Activated CD8-positive, alpha-beta memory T cell treated with anti-CD3 and anti-CD28 coated beads, Interleukin-2, amount 50 U/mL, for 1 hour (primary cell): ENCODE measurements around the gene GLRX3.
"Not testable (repeated sequence)": the region's sequence is repeated elsewhere in the genome, so short reads cannot be mapped to it uniquely, and the experiment has no call there.

Experiments used
- DNase-seq: peaks from one replicate; pipeline ENCODE4 v3.0.0-alpha.2; 2020; ENCODE audit errors: extremely low read depth

GLRX3 gene

DNA sequence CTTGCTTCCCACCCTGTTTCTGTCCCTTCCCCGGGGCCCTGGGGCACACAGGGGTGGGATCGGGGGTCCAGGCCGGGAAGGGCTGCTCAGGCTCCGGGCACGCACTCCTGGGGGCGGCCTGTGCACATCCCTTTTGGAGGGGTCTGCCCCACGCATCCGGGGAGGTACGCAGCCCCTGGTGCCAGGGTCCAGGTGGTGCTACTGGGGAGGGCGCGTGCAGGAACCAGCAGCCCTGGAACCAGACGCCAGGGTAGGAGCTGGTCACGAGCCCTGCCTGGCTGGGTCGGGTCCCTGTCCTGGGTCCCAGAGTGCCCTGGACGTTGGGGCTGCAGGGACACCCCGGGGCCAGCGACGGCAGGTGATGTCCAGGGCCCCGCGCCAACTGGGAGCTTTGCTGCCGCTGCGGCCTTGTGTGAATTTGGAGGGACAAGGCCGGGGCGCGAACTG lies 53.4 kb downstream of the GLRX3 start:
- DNase-seq: no peak

DNA sequence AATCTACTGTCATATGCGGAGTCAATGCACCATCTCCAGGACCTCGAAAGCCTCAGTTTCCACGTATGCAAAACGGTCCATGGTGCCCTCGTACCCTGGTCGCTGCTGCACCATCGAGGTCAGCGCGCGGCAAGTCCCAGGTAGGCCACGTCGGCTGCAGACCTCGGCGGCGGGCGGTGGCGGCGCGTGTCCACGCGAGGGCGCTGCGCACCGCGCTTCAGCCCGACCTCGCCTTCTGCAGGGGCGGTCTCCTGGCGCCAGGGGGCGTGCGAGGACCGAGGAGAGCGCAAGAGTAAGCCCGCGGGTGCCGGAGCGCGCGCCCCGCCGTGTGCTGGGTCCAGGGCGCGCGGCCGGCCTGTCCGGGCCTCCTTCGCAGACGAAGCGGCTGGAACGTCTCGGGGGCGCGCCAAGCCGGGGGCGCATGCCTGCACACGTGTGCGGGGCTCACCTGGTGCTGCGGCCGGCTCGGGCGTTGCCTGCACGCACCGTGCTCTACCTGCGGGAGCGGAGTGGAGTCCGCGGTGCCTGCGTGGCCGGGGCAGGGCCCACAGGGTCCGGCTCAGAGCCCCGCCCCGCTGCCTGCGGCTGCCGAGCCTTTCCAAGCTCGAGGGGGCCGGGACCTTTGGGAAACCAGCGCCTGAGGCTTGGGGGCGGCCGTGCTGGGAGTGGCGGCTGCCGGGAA lies 54.0 kb downstream of the GLRX3 start:
- peak; percentile 50 for DNase-seq

DNA sequence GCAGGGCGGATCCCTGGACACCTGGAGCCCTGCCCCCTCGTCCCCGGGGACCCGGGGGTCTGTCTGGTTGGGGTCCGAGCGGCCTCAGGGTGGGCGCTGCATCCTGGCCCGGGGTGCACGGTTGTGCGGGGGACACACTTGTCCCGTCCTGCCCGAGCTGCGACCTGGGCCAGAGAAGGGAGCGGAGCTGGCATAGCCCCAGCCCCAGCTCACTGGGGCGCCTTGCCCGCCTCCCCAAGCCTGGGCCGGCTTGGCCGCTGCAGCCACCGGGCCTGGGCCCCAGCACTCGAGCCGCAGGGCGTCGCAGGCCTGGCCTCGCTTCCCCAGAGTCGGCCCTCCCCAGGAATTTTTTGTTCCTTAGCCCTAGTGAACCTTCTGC lies 54.5 kb downstream of the GLRX3 start:
- no peak for DNase-seq

DNA sequence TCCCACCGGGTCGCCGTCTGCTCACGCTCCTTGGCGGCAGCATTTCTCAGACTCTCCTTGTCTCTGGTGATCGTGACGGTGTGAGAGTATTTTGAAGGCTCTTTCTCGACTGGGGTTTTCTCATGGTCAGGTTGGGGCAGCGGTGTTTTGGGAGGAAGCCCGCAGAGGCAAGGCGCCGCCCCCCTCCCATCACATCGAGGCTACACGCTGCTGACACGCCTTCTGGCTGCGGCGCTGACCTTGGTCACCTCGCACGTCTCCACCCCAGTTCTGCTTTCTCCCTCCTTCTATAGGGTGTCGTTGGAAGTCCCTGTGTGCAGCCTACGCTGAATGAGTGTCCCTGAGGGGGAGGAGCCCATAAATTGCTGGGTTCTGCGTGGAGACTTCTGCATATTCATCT lies 55.2 kb downstream of the GLRX3 start:
- DNase-seq: no peak

DNA sequence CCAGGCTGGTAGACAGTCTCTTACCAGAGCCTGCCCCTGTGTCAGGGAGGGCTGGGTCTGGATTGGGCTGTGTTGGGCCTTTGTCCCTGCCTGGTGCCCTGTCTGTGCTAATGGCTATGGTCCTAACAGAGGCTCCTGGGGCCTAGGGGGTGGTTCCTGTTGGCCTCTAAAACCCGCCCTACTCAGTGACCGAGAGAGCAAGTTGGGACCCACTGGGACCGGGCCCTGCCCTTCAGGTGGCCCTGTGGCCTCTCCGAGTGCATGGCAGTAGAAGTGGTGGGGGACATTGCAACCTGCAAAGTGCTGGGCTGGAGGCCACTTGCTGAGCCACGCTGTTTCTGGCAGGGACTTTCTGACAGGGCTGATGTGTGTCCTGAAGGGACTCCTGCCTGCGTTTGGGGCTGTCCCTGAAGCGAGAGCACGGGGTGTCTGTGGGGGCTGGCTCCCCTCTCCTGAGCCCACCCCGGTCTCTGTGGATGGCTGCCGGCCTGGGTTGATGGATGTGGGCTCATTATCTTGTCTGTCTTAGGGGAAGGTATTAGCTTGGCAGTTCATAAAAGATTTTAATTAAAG lies 56.2 kb downstream of the GLRX3 start:
- no peak for DNase-seq

DNA sequence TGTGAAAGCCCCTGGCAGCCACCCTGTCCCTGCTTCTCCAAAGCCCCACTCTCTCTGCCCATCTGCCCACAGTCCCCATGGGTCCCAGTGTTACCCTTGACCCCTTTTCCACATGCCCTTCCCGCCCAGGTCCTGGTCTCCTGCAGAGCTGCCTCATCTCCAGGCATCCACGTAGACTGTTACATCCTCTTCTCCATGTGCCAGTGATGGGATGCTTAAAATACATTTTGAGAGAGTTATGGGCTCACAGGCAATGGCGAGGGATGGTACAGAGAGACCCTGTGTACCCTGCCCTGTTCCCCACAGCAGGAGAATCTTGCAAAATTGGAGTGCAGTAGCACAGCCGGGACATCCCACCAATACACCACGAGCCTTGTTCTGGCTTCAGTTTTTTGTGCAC lies 56.8 kb downstream of the GLRX3 start:
- no peak for DNase-seq

DNA sequence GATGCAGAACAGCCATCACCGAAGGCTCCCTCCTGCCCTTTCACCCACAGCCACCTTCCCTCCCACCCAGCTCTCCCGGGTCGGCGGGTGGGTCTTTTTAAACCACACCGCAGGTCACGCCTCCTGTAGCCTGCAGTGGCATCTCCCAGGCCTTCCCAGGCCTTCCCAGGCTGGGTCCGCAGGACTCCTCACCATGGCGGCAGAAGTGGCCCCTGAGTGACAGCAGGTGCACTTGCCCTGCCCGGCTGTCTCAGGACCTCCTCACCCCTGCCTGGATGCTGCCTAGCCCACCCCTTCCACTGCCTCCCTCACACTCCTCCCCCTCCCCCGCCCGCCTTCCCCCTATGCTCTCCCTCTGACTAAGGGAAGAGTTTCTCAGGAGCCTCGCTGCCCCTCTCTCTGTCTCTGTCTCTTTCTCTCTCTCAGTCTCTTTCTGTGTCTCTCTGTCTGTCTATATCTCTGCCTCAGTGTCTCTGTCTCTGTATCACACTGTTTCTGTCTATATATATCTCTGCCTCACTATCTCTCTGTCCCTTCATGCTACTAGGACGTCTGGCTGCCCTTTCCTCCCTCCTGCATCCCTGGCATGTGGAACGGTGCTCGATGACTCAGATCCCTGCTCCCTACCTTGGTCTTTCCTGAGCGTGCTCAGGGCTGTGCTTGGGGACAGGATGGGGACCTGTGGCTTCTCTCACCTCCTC lies 57.5 kb downstream of the GLRX3 start:
- no peak for DNase-seq

DNA sequence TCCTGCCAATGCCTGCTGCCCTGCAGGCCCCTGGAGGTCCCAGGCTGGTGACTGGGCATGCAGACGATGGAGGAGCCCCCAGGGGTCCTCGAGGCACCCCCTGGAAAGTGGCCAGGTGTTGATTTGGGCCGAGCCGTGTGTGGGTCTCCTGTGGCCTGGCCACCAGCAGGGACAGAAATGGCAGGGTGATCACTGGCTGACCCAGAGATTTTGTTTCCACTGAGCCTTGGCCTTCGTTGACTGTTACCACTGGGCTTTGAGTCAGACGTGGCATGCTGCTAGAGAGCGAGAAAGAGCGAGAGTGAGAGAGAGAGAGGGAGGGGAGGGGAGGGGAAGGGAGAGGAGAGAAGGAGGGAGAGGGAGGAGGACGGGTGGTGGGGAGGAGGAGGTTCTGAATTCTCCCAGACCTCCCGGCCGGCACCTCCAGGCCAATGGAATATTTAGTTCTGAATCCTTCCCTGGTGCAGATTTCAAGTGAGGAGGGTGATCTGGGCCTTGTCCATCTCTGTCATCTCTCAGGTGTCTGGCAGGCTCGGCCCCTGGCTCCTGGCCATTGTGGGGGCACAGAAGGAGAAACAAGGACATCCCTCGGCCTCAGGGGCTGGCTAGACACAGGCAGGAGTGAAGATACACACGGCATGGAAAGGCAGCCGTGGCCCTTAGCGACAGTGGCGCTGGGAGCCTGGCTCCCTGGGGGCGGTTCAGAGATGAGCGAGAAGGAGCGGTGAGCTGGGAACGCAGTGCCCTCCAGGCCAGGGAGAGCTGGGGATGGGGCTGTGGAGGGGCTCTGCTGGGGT lies 58.2 kb downstream of the GLRX3 start:
- DNase-seq: no peak

DNA sequence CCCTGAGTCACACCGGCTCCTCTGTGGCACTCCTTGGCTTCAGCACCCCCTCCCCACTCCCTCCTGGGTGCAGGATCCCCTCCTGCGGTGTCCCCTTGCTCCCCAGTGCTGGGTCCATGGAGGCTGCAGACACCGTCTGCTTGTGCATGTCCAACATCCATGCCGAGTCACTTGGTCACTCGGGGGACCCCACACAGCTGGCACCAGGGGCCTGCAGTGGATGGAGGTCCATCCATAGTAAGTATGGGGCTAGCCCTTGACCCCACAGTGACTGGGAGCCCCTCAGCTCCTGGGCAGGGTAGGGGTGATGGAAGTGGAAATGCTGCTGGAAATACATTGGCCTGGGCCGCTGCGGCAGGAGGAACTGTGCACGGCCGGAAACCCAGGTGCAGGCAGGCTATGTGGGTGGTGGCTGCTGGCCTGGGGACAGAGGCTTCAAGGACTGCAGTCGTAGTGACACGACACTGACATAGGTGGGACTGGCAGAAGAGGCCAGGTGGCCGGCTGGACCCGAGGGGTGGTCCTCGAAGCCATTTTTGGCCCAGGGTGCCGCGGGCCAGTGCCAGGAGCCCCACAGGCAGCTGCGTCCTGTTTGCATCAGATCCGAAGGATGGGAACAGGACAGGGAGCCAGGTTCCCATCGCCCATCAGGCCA lies 58.9 kb downstream of the GLRX3 start:
- no peak for DNase-seq

DNA sequence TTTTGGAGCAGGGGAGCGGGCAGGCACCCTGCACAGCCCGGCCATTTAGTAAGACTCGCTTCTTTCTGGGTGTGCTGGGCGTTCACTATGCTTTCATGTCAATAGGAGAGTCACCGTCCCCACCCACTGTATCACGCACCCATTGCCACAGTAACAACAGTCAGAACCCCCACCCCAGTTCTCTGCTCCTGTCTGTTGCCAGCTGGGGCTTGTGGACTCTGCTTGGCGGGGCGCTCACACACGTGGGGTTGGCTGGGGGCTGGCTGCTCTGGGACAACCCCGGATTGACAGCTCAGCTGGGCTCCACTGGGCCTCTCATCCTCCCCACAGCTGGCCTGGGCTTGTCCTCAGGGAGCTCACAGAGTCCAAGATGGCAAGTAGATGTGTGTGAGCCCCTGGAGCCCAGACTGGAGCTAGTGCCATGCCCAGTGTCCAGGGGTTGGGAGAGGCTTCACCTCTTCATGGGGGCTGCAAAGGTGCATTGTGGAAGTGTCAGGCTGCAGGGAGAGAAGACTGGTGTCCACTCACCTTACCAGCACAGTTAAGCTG lies 59.6 kb downstream of the GLRX3 start:
- no peak for DNase-seq

DNA sequence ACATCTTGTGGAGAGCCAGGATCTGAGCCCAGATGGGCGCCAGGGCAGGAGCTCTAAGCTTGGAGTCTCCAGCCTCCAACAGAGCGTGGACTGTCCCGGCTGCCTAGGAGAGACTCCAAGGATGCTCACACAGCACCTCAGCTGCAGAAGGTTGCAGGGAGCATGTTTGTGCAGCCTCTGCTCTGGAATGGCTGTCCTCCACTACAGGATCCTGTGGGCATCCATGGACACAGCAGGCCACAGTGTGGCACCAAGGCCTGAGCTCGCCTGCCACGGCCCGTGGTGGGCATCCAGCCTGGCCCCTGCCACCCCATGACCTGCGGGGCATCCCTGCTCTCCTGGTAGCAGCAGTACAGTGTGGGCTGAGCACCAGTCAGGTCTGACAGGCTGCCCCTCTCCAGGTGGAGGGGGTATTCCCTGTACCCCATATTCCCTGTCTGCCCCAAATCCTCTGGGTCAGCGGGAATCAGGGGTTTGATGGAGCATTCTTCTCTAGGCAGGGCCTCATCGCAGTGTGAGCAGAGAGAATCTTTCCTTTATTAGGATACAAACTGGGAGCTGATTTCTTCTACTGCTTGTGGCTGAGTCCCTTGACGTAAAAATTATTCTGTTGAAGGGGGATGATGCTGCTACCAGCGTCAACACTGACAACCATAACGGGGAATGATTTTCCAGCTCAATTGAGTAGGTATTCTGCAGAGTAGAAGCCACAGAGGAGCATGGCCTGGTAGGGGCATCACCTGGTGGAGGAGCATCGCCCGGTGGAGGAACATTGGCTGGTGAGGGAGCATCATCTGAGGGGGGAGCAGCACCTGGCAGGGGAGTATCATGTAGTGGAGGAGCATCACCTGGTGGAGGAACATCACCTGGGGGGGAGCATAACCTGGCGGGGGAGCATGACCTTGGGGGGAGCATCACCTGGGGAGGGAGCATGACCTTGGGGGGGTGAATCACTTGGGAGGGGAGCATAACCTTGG lies 60.6 kb downstream of the GLRX3 start:
- DNase-seq: no peak

DNA sequence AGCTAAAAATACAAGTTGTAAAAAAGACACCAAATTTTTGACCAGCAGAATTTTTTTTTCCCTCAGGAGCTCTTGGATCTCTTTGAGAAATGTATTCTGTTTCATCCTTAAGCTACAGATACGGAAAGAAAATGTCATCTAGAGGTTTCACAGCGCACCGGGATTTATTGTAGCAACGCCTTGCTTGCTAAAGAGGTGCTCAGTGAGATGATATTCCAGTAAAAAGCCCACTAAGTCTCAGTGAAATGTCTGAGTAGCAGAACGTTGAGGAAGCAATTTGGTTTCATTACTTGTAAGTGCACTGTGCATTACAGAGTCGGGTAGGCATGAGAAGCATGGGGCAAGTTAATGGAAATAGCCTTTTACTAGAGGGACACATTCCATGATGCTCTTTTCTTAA lies 62.5 kb downstream of the GLRX3 start:
- DNase-seq: no peak

DNA sequence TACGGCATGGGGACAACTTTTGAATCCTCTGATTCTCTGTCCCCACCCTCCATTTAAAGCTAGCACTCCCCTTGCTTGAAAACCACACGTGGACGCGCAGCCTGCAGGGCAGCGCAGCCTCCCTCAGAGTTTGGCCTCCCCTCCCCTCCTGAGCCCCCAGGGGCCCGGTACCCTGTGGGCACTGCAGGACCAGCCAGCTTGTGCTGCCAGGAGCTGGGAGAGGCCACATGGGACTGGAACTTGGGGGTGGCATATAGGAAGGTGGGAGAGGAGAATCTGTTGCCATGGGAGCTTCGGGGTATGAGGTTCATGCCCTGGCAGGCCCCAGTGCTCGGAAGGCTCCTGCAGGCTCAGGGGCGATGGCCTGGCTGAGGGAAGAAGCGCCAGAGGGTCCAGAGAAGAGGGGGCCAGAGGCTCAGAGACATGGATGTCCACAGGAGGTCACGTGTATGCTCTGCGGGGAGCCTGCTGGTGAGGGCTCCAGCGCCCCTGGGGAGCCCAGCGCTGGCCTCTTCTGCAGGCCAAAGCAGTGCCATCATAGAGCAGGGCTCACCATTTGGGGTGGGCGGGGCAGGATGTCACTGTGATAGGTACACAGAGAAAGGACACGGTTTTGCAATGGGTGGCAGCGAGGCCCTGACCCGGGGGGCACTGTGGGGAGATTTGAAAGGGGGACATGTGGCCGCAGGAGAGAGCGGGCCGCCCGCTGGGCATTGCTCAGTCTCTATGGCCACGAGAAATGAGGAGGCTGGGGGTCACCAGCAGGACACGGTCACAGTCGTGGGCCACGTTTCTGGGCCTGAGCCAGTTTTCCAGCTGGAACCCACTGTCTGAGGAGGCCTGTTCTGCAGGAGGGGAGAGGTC lies 64.2 kb downstream of the GLRX3 start:
- DNase-seq: no peak

DNA sequence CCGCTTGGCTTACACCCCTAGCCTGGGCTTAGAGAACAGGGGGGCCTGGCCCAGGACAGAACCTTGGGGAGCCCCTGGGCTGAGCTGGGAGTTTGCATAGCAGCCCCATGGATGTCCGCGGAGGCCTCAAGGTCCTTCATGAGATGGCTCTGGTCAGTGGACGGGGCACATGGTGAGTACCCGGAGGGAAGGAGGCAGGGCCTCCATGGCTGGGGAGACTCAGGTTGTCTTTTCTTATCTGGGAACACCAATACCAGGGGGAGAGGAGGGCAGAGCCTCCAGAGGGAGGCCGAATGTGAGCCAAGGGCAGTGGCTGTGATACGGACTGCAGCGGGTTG lies 64.8 kb downstream of the GLRX3 start:
- DNase-seq: no peak

DNA sequence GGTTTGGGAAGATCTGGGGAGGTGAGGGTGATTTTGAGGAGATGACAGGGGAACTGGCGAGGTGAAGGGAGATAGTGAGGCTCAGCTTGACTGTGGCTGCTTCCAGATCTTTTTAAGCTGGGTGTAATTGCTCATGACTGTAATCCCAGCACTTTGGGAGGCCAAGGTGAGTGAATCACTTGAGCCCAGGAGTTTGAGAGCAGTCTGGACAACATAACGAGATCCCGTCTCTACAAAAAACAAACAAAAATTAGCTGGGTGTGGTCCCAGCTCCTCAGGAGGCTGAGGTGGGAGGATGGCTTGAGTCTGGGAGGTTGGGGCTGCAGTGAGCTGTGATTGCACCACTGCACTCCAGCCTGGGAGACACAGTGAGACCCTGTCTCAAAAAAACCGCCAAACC lies 66.0 kb downstream of the GLRX3 start:
- not testable (repeated sequence) for DNase-seq

DNA sequence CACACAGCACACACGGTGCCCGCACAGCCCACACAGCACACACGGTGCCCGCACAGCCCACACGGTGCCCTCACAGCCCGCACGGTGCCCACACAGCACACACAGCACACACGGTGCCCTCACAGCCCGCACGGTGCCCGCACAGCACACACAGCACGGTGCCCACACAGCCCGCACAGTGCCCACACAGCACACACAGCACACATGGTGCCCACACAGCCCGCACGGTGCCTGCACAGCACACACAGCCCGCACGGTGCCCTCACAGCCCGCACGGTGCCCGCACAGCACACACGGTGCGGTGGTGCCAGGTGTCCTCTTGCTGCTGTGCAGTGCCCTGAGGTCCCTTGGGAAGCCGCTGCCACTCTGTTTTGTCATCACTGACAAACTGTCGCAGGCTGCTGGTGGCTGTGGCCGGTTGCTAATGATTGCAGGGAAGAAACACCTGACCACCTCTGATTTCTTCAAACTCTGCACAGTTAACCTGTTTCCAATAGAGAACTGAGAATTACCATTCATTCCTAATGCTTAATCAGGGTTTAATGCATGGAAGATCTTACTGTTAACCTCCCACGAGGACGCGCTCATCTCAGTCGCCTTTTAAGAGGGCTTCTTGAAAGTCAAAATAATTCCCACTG lies 66.9 kb downstream of the GLRX3 start:
- no peak for DNase-seq

DNA sequence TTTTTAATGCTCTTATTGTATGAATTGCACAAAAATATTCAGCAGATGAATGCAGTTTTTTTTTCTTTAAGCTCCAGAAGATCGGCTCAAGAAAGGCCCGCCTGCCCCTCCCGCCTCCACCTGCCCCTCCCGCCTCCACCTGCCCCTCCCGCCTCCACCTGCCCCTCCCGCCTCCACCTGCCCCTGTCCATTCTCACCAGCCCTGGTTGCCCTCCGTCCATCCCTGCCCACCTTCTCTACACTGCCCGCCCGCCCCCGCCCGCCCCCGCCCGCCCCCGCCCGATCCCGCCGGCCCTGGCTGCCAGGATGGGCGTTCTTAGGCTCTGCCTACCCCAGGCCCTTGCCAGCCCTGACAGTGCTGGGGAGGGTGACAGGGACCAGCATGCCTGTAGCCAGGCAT lies 67.4 kb downstream of the GLRX3 start:
- no peak for DNase-seq

DNA sequence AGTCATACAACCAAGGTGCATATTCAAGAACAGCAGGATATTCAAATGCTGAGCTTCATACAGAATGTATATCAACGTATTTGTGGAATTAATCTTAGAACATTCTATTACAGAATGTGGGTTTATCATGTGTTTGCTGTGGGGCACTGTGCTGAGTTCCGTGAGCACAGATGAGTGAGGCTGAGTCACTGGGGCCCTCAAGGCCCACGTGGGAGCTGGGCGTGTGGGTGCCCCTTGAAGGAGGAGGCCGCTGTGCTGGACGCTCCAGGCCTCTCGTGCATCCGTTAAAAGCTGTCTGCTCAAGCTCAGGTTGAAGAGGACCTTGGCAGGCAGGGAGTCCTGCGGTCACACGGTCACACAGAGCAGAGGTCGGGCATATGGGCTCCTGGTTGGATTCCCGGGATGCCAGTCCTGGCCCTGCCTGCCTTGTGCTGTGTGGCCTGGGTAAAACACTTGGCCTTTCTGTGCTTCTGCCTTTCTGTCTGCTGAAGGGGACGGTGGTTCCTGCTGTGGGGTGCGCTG lies 70.1 kb downstream of the GLRX3 start:
- no peak for DNase-seq

DNA sequence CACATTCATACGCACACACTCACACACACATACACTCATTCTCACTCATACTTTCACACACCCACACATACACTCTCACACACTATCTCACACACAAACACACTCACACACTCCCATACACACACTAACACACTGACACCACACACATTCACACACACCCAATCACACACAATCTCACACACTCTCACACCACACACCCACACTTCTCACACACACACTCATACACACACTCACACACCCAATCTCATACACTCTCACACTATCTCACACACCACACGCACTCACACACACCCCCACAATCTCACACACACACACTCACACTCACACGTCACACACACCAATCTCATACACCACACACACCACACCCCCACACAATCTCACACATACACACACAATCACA lies 71.0 kb downstream of the GLRX3 start:
- no peak for DNase-seq
